ENCODE results near the gene ERN2.
A peak's percentile ranks its signal among the peaks of the same experiment; 100 is the strongest.
"Not testable (repeated sequence)": the region's sequence is repeated elsewhere in the genome, so short reads cannot be mapped to it uniquely, and the experiment has no call there.

ERN2 gene

GRCh38 chr16:23712976-23713375 is at the start of gene ERN2:
Gene ERN2, minus strand, starts transcription at chr16:23713222. Its CDS starts 35 bp downstream, at chr16:23713187.
- DNase-seq, result no peak

GRCh38 chr16:23757937-23758619 is 45.1 kb upstream of the ERN2 start:
- no peak for DNase-seq

- DNase-seq, result no peak
These were observed 44.1 kb upstream of the ERN2 start for GRCh38 chr16:23757116-23757515.

- no peak for DNase-seq
These were observed 42.4 kb upstream of the ERN2 start for GRCh38 chr16:23755484-23755809.

- peak; percentile 14 for DNase-seq
These were observed 41.8 kb upstream of the ERN2 start, which contains the start of gene CHP2 for GRCh38 chr16:23754594-23755483. Gene CHP2, plus strand, starts transcription at chr16:23755026. Its CDS starts 24 bp downstream, at chr16:23755050.

GRCh38 chr16:23753908-23754593 is 41.0 kb upstream of the ERN2 start:
- no peak for DNase-seq

GRCh38 chr16:23751053-23751452 is 38.0 kb upstream of the ERN2 start:
- DNase-seq, result not testable (repeated sequence)

GRCh38 chr16:23748630-23749029 is 35.6 kb upstream of the ERN2 start:
- DNase-seq, result no peak

- no peak for DNase-seq
These were observed 32.2 kb upstream of the ERN2 start for GRCh38 chr16:23745263-23745662.

GRCh38 chr16:23742766-23743165 is 29.7 kb upstream of the ERN2 start:
- DNase-seq, result no peak

GRCh38 chr16:23741675-23742303 is 28.8 kb upstream of the ERN2 start:
- DNase-seq, result no peak

GRCh38 chr16:23739516-23739915 is 26.5 kb upstream of the ERN2 start:
- DNase-seq, result no peak

GRCh38 chr16:23737423-23738028 is 24.5 kb upstream of the ERN2 start:
- DNase-seq, result not testable (repeated sequence)

- no peak for DNase-seq
These were observed 21.3 kb upstream of the ERN2 start for GRCh38 chr16:23734176-23734893.

GRCh38 chr16:23729503-23730424 is 16.7 kb upstream of the ERN2 start:
- no peak for DNase-seq

GRCh38 chr16:23728112-23728477 is 15.1 kb upstream of the ERN2 start:
- DNase-seq, result no peak

- DNase-seq, result no peak
These were observed 13.7 kb upstream of the ERN2 start for GRCh38 chr16:23726710-23727109.

GRCh38 chr16:23724785-23725131 is 11.7 kb upstream of the ERN2 start:
- no peak for DNase-seq

GRCh38 chr16:23724096-23724784 is 11.2 kb upstream of the ERN2 start:
- DNase-seq, result no peak

GRCh38 chr16:23722613-23723240 is 9.7 kb upstream of the ERN2 start:
- DNase-seq, result not testable (repeated sequence)

All from stimulated activated CD4-positive, alpha-beta T cell treated with anti-CD3 and anti-CD28 coated beads, Interleukin-15, amount 100 ng/mL, for 24 hours (primary cell).